Umbilical cord (tissue), 2 donors: ENCODE measurements around the gene ARHGAP28. TPM values are rescaled to one million over a fixed set of nuclear protein-coding genes. Genes with fewer than 3 reads are reported as not detected.

Source experiments
- DNase-seq: peaks from one replicate; pipeline ENCODE4 v3.0.0-alpha.2; 2015; ENCODE audit warnings: low spot score
- total RNA-seq: library from RNA; depleted of rRNA; stranded (reverse); fragments of >200 nt; gene quantifications from one replicate; pipeline ENCODE4 v1.2.3, GENCODE V29; 2014; ENCODE audit warnings: low replicate concordance; ENCODE audit not compliant: insufficient read depth

The ARHGAP28 gene
- total RNA-seq, 1 donor from 2014 or later, result 41.2 TPM

DNA sequence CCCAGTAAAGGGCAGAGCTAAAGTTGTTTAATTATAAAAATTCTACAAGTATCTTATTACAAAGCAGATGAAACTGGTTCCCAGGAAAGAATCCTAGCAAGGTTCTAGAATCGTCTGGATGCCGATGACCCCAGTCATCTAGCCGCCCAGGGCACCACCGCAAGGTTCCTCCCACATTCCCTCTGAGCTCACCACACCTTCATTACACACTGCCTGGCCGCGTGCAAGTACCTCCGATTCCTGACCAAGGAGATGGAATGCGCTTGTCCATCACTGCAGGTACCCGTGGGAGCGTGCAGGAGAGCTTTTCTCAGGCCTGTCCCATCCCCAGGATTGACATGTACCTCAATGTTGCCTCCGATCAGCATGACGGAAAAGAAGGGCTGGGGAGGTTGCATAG, 229.6 kb downstream of the ARHGAP28 start:
- no peak for DNase-seq

DNA sequence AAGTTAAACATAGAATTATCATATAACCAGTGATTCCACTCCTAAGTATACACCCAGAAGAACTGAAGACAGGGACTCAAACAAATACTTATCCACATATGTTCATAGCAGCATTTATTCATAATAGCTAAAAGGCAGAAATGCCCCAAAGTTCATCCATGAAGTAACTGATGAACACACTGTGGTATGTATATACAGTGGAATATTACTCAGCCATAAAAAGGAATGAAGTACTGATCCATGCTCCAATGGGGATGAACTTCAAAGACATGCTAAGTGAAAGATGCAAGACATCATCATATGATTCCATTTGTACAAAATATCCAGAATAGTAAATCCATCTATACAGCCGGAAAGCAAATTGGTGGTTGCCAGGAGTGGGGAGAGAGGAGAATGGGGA, 230.6 kb downstream of the ARHGAP28 start:
- DNase-seq, result no peak

DNA sequence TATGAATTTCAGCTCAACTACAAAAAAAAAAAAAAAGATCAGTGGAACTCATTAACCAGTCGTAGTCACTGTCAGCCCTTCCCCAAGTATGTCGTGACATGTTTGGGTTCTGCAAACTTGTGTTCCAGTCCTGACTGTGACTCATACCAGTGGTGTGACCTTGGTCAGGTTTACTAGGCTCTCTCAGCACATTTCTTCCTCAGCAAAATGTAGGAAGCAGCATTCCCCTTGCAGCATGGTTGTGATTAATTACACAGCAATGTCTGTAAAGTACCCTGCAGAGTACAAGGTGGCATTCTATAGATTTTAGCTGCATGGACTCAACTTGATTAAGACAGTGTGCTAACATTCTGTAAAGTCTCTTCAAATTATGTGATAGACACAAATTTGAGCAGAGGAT, 231.1 kb downstream of the ARHGAP28 start:
- no peak for DNase-seq

DNA sequence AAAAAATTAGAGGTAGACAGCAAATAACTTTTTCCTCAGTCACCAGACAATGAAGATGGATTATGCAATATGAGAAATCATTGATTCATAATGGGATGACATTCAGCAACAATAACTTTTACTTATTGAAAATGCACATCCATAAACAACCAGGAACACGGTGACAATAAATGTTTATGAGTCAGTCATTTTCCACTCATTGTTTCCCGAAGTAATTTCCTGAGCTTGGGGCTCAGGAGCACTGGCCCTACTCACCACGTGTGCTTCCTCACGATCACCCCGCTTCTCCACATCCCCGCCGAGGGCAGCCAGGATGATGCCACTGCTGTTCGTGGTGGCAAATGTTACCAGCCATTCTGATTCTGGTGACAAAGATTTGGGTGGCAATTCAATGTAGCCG, 231.8 kb downstream of the ARHGAP28 start:
- DNase-seq, result no peak

DNA sequence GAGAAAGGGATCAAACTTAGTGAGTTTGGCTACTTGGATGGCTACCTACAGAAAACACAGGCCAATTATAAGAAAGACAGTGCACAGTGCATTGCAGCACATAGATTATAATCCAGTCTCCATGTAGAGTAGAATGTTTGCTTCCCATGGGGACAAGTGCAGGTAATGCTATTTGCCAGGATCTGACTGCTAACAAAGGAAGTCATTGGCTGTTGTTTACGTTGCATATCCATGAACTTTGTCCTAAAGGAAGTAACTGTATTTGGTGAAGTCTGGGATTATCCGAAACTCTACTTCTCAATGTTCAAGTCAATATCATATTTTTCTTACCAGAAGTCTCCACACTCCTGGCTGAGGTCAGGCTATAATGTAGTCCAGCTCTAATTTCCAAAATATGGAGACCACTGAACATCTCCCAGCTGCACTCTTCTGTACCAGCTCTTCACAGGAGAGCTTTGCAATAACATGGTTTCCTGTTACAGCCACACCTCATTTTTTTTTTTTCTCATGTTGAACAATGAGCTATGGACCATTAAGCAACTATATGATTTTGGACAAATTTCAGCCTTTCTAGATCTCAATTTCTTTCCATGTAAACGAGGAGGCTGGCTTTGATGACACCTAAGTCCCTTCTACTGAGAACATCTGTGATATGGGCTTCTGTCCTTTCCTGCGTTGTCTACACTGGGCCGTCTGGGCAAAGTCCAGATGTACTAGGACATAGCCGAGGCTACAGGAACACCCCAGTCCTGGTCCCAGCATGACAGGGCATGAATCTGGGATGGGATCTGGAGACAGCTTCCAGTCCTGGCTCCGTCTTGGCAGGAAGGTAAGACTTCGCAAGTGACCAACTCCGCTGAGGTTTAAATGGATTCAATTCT, 233.3 kb downstream of the ARHGAP28 start:
- no peak for DNase-seq

DNA sequence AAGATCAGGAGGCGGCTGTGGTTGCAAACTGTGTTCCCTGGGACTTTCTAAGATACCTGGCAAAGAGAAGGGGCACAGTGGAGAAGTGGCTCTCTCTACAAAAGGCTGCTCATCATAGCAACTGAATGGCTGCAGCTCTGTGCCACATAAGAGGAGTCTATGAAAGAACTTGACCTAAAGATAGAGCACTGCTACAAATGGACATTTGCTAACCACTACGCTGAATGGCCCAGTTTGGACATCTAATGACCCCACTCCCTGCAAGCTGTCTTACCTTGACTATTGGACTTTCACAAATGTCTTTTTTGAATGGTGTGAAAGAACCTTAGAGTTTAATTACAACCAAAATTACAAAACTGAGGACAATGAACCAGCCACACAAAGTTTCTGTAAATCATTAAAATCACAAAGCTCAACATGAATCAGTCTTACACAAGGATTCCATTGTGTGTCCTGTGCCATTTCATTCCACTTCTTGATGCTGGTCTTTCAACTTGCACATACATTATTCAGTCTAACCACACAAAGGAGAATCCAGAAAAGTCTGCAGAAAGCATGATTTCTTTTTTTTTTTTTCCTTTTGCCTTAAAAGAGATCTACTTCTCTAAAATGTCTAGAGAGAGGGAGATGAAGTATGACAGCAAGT, 234.1 kb downstream of the ARHGAP28 start:
- no peak for DNase-seq
